Activated naive CD4-positive, alpha-beta T cell treated with anti-CD3 and anti-CD28 coated beads for 36 hours (primary cell): ENCODE results near the gene IKZF5. TPM values are rescaled to one million over a fixed set of nuclear protein-coding genes. Genes with fewer than 3 reads are reported as not detected.

Experiments used
- CTCF ChIA-PET: fragments of 350-600 bp; sonication (Branson Sonifier 250); formaldehyde crosslinking; loops from one replicate; lab custom pipeline; 2021; ENCODE audit warnings: antibody characterized with exemption; lab: Charles Lee
- DNase-seq: peaks from one replicate; pipeline ENCODE4 v3.0.0-alpha.2; 2020
- H3K27ac Mint-ChIP-seq: one replicate; pipeline ENCODE4 v1.8.0; 2021; ENCODE audit warnings: mild to moderate bottlenecking, mixed read lengths
- H3K27me3 Mint-ChIP-seq: one replicate; pipeline ENCODE4 v1.8.0; 2021; ENCODE audit warnings: low read depth, mixed read lengths
- H3K36me3 Mint-ChIP-seq: one replicate; pipeline ENCODE4 v1.8.0; 2021; ENCODE audit warnings: low read depth, mixed read lengths
- H3K4me1 Mint-ChIP-seq: one replicate; pipeline ENCODE4 v1.8.0; 2021; ENCODE audit warnings: low read depth, mixed read lengths
- H3K4me3 Mint-ChIP-seq: one replicate; pipeline ENCODE4 v1.8.0; 2021; ENCODE audit warnings: mild to moderate bottlenecking, moderate library complexity, mixed read lengths
- H3K9me3 Mint-ChIP-seq: one replicate; pipeline ENCODE4 v1.8.0; 2021; ENCODE audit warnings: mixed read lengths
- intact Hi-C: fragments of 100-400 bp; cut with micrococcal nuclease; formaldehyde crosslinking; loops from one replicate; pipeline ENCODE4 v1.15.1; 2023
- total RNA-seq, 2 experiments: library from RNA; stranded (reverse); gene quantifications; one replicate each; pipeline ENCODE4 v1.2.3, GENCODE V29; 2021

Gene IKZF5
- total RNA-seq, 2 experiments from 2014 or later = 15.3 to 16.2 TPM

GRCh38 chr10:122966879-122967278 lies 41.7 kb downstream of the IKZF5 start:
- CTCF ChIA-PET = no interaction called here
- Mint-ChIP-seq H3K4me3 (no peak overlapping the region), H3K27me3 (peaks cover 14% of the 10 kb centered on the region), H3K4me1 (no peaks in the 10 kb centered on the region), H3K36me3 (peaks cover 11% of the 10 kb centered on the region), H3K27ac (no peak overlapping the region), H3K9me3 (peaks cover 33% of the 10 kb centered on the region)
- intact Hi-C loops = no loop called here
- DNase-seq = no peak

GRCh38 chr10:122962405-122962804 lies 46.2 kb downstream of the IKZF5 start:
- no peak overlapping the region for H3K27ac Mint-ChIP-seq
- peaks cover 9% of the 10 kb centered on the region for H3K36me3 Mint-ChIP-seq
- no peak for DNase-seq
- H3K4me1 Mint-ChIP-seq = no peaks in the 10 kb centered on the region
- peaks cover 9% of the 10 kb centered on the region for H3K27me3 Mint-ChIP-seq
- no peak overlapping the region for H3K4me3 Mint-ChIP-seq
- H3K9me3 Mint-ChIP-seq = peaks cover 21% of the 10 kb centered on the region
- CTCF ChIA-PET = interaction anchor here (0.6 kb wide), 1 partner anchor 1323 kb away, joined by 3 read pairs; no protein-coding TSS in a partner anchor
- intact Hi-C loops = no loop called here

GRCh38 chr10:122957474-122957873 lies 51.1 kb downstream of the IKZF5 start:
- Mint-ChIP-seq H3K27me3 (peaks cover 4% of the 10 kb centered on the region), H3K4me1 (peaks cover 18% of the 10 kb centered on the region), H3K4me3 (no peak overlapping the region), H3K36me3 (peaks cover 4% of the 10 kb centered on the region), H3K27ac (no peak overlapping the region), H3K9me3 (no peaks in the 10 kb centered on the region)
- intact Hi-C loops = loop anchor here (10.0 kb wide), 1 partner anchor 583 kb away; the partner anchor contains the start of gene PLEKHA1
- CTCF ChIA-PET = interaction anchor here (0.7 to 0.9 kb wide), 2 partner anchors 65 to 290 kb away, joined by 3 read pairs; no protein-coding TSS in a partner anchor
- no peak for DNase-seq

- Mint-ChIP-seq H3K27me3 (no peaks in the 10 kb centered on the region), H3K36me3 (peaks cover 5% of the 10 kb centered on the region), H3K4me1 (peaks cover 25% of the 10 kb centered on the region), H3K4me3 (no peak overlapping the region), H3K9me3 (no peaks in the 10 kb centered on the region), H3K27ac (no peak overlapping the region)
- intact Hi-C loops = loop anchor here (10.0 kb wide), 1 partner anchor 581 kb away; the partner anchor contains the start of gene PLEKHA1
- DNase-seq = no peak
- CTCF ChIA-PET = interaction anchor here (0.9 kb wide), 1 partner anchor 11 kb away, joined by 3 read pairs; no protein-coding TSS in a partner anchor
These were observed 52.7 kb downstream of the IKZF5 start for GRCh38 chr10:122955892-122956291.

- no peak for DNase-seq
- Mint-ChIP-seq H3K27ac (no peak overlapping the region), H3K4me1 (peaks cover 28% of the 10 kb centered on the region), H3K9me3 (no peaks in the 10 kb centered on the region), H3K4me3 (peak overlapping the region; percentile 81), H3K36me3 (peaks cover 8% of the 10 kb centered on the region), H3K27me3 (no peaks in the 10 kb centered on the region)
- CTCF ChIA-PET = no interaction called here
- intact Hi-C loops = loop anchor here (1.0 to 10.0 kb wide), 7 partner anchors 26 to 1027 kb away; partner anchors contain the start of genes ATE1, BUB3, FAM24B and HMX3
These were observed 53.9 kb downstream of the IKZF5 start for GRCh38 chr10:122954731-122955050.

- Mint-ChIP-seq H3K9me3 (no peaks in the 10 kb centered on the region), H3K4me3 (peak within 1 kb of the TSS; percentile 81), H3K27me3 (no peaks in the 10 kb centered on the region), H3K36me3 (peaks cover 11% of the 10 kb centered on the region), H3K27ac (peak within 1 kb of the TSS; percentile 82), H3K4me1 (peaks cover 28% of the 10 kb centered on the region)
- intact Hi-C loops = loop anchor here (1.0 to 10.0 kb wide), 7 partner anchors 26 to 1027 kb away; partner anchors contain the start of genes ATE1, BUB3, FAM24B and HMX3
- CTCF ChIA-PET = no interaction called here
- DNase-seq = peak; percentile 97
These were observed 54.5 kb downstream of the IKZF5 start, which contains the start of gene C10orf88 for GRCh38 chr10:122953902-122954730. Gene C10orf88 (minus strand): TSS chr10:122954227. CDS start chr10:122954178, 49 bp downstream.

- H3K4me1 Mint-ChIP-seq = peaks cover 26% of the 10 kb centered on the region
- no peaks in the 10 kb centered on the region for H3K27me3 Mint-ChIP-seq
- no peak overlapping the region for H3K4me3 Mint-ChIP-seq
- no peak for DNase-seq
- H3K36me3 Mint-ChIP-seq = peaks cover 32% of the 10 kb centered on the region
- no peaks in the 10 kb centered on the region for H3K9me3 Mint-ChIP-seq
- intact Hi-C loops = no loop called here
- H3K27ac Mint-ChIP-seq = no peak overlapping the region
- CTCF ChIA-PET = no interaction called here
These were observed 59.3 kb downstream of the IKZF5 start for GRCh38 chr10:122949296-122949695.

Other genes with a start within 250 kb of the IKZF5 start
- gene CUZD1, start 162.9 kb downstream of the IKZF5 start, total RNA-seq = under 1 TPM; 0.43 to 0.54 TPM
- gene FAM24B, start 129.2 kb downstream of the IKZF5 start, total RNA-seq = 1 to 10 TPM; 8.0 to 8.1 TPM
- not detected for gene FAM24A, start 98.2 kb downstream of the IKZF5 start, total RNA-seq
- gene C10orf88, start 54.6 kb downstream of the IKZF5 start, total RNA-seq = 1 to 10 TPM; 4.2 to 5.2 TPM
- 1 to 10 TPM; 3.9 to 4.2 TPM for gene PSTK, start 28.4 kb downstream of the IKZF5 start, total RNA-seq
- 10 to 100 TPM; 19.8 to 21.8 TPM for gene ACADSB, start 211 bp upstream of the IKZF5 start, total RNA-seq
- gene HMX3, start 127.2 kb upstream of the IKZF5 start, total RNA-seq = under 1 TPM in 1 of 2 experiments, not detected in 1; 0.32 TPM
- under 1 TPM; 0.62 to 0.99 TPM for gene HMX2, start 139.3 kb upstream of the IKZF5 start, total RNA-seq
- gene BUB3, start 145.6 kb upstream of the IKZF5 start, total RNA-seq = 100 to 1,000 TPM; 293 to 307 TPM